ENCODE data around the gene WDR62. TPM values are rescaled to one million over a fixed set of nuclear protein-coding genes. Genes with fewer than 3 reads are reported as not detected.
A peak's percentile ranks its signal among the peaks of the same experiment; 100 is the strongest.

WDR62 gene
- total and polyA plus RNA-seq, 2 of the 8 experiments (the other 6 are each of a cell fraction or from before 2014, with no cell fraction given) = 28.2 to 39.5 TPM

- 82% methylated on average over 5 of the region's 5 CpGs; no CpG with 5 or more reads in 1 of the 2 experiments for WGBS, 2 experiments (ENCODE audit: extremely low coverage in 1 of 2, insufficient coverage in 1 of 2, insufficient read length in 1 of 2, insufficient replicate concordance in 2 of 2, low coverage in 1 of 2, low lambda C conversion rate in 2 of 2, missing lambda C conversion rate in 1 of 2)
- peaks cover 0 to 3% of the 10 kb centered on the region in 2 experiments for H4K20me1 ChIP-seq (replicated peaks in 1 of 2; ENCODE audit: control insufficient read depth in 1 of 2, insufficient read depth in 2 of 2, low read length in 2 of 2)
- H3K18ac ChIP-seq (ENCODE audit: extremely low read depth, low read length) = no peak overlapping the region
- no peak overlapping the region for H4K8ac ChIP-seq (ENCODE audit: extremely low read depth, insufficient read depth, low read length)
- H3K9me3 ChIP-seq (ENCODE audit: insufficient read depth in 2 of 2, low read depth in 1 of 2, low read length in 1 of 2) = no peaks in the 10 kb centered on the region
- no peaks in the 10 kb centered on the region for H3K79me1 ChIP-seq (ENCODE audit: low read depth, low read length)
- CTCF ChIA-PET (ENCODE audit: partially characterized antibody) = interaction anchor here (1.2 kb wide), 1 partner anchor 14 kb away, joined by 3 read pairs; no protein-coding TSS in a partner anchor
- no peak overlapping the region for H2AK5ac ChIP-seq (ENCODE audit: low read depth, low read length)
- no peak overlapping the region for H3K4ac ChIP-seq (replicated peaks; ENCODE audit: insufficient read length, low read depth, low read length)
- H3K36me3 ChIP-seq (ENCODE audit: control insufficient read depth in 2 of 4, insufficient read depth in 4 of 4, low read length in 3 of 4) = no peaks in the 10 kb centered on the region
- no peak overlapping the region for H3K56ac ChIP-seq (replicated peaks; ENCODE audit: insufficient read length, low read depth, low read length)
- H2BK12ac ChIP-seq (ENCODE audit: low read depth, low read length) = no peak overlapping the region
- H3K4me2 ChIP-seq (ENCODE audit: insufficient read depth in 1 of 2, low read depth in 2 of 2, low read length in 2 of 2) = no peak overlapping the region; a peak in 1 of 4 replicates
- H2BK20ac ChIP-seq (ENCODE audit: low read length) = no peak overlapping the region
- H3K23ac ChIP-seq (ENCODE audit: insufficient read length) = no peak overlapping the region
- no peaks in the 10 kb centered on the region for H3K79me2 ChIP-seq (ENCODE audit: control insufficient read depth in 1 of 2, insufficient read depth in 2 of 2, low read length in 2 of 2)
- no peak overlapping the region for H2BK120ac ChIP-seq (replicated peaks; ENCODE audit: low read depth, low read length)
- 0 out of 2 replicates have a peak overlapping the region, but pooled peaks have one; percentile 21 for H2BK15ac ChIP-seq (ENCODE audit: low read length)
- H3K27me3 ChIP-seq (replicated peaks in 1 of 4; ENCODE audit: control insufficient read depth in 3 of 4, extremely low read depth in 1 of 4, insufficient read depth in 3 of 4, low read length in 3 of 4) = no peaks in the 10 kb centered on the region
- H2AFZ ChIP-seq (ENCODE audit: low read length) = no peak overlapping the region
- POLR2A ChIA-PET (ENCODE audit: partially characterized antibody) = no interaction called here
- H3K4me3 ChIP-seq (ENCODE audit: extremely low read depth in 1 of 4, insufficient read depth in 2 of 4, low read depth in 3 of 4, low read length in 4 of 4) = no peak overlapping the region
- H3K23me2 ChIP-seq (ENCODE audit: low read depth, low read length) = no peaks in the 10 kb centered on the region
- no peak overlapping the region for H2BK5ac ChIP-seq (ENCODE audit: low read depth, low read length)
- H3K14ac ChIP-seq (ENCODE audit: insufficient read length) = no peak overlapping the region
- DNase-seq (ENCODE audit: low read depth in 1 of 2, low spot score in 2 of 2) (no peak), FAIRE-seq (no peak)
- no peak overlapping the region for H4K5ac ChIP-seq (ENCODE audit: insufficient read length, low read depth, low read length)
- no peak overlapping the region for H3K27ac ChIP-seq (ENCODE audit: low read depth, low read length)
- H4K91ac ChIP-seq (replicated peaks; ENCODE audit: insufficient read length, low read length) = no peak overlapping the region
- no peak overlapping the region for H3K9ac ChIP-seq (replicated peaks in 1 of 4; ENCODE audit: extremely low read depth in 1 of 4, low read depth in 3 of 4, low read length in 3 of 4)
- peaks cover 0 to 9% (median 2%) of the 10 kb centered on the region in 4 experiments; a peak in 6 of 7 replicates for H3K4me1 ChIP-seq (replicated peaks in 1 of 4; ENCODE audit: control insufficient read depth in 3 of 4, insufficient read depth in 4 of 4, low read length in 3 of 4)
- TF ChIP-seq CREB1 (IDR thresholded peaks at IDR 0.05) = no peak
- TF ChIP-seq EZH2 (IDR thresholded peaks at IDR 0.05; ENCODE audit: low read depth, low read length, severe bottlenecking) = no peak
These were observed 8.2 kb upstream of the WDR62 start for GRCh38 chr19:36046443-36047050.
